NCI-H69 (cell line): Measurements from ENCODE around the gene BOD1.
"Not testable (repeated sequence)": the region's sequence is repeated elsewhere in the genome, so short reads cannot be mapped to it uniquely, and the experiment has no call there.

Experiments used
- DNase-seq: peaks from one replicate; lab custom pipeline; 2025; lab: John Stamatoyannopoulos, UW

The BOD1 gene

GRCh38 chr5:173615884-173616576 lies 420 bp downstream of the BOD1 start:
- DNase-seq: peak; percentile 85

GRCh38 chr5:173614591-173614990 lies 1.9 kb downstream of the BOD1 start:
- DNase-seq: peak; percentile 33

- DNase-seq: peak; percentile 9
Observed at GRCh38 chr5:173613433-173614159, 2.9 kb downstream of the BOD1 start.

GRCh38 chr5:173612948-173613347 lies 3.5 kb downstream of the BOD1 start:
- no peak for DNase-seq

GRCh38 chr5:173611706-173612105 lies 4.7 kb downstream of the BOD1 start:
- DNase-seq: no peak

- DNase-seq: no peak
Observed at GRCh38 chr5:173604141-173604540, 12.3 kb downstream of the BOD1 start.

GRCh38 chr5:173602423-173602822 lies 14.0 kb downstream of the BOD1 start:
- DNase-seq: no peak

- no peak for DNase-seq
Observed at GRCh38 chr5:173598686-173599085, 17.8 kb downstream of the BOD1 start.

- no peak for DNase-seq
Observed at GRCh38 chr5:173597304-173597703, 19.1 kb downstream of the BOD1 start.

GRCh38 chr5:173595841-173596240 lies 20.6 kb downstream of the BOD1 start:
- no peak for DNase-seq

- no peak for DNase-seq
Observed at GRCh38 chr5:173594061-173594460, 22.4 kb downstream of the BOD1 start.

GRCh38 chr5:173592050-173592669 lies 24.3 kb downstream of the BOD1 start:
- DNase-seq: peak; percentile 37

GRCh38 chr5:173591056-173591514 lies 25.4 kb downstream of the BOD1 start:
- DNase-seq: no peak

- no peak for DNase-seq
Observed at GRCh38 chr5:173590436-173591055, 25.9 kb downstream of the BOD1 start.

GRCh38 chr5:173586133-173586532 lies 30.3 kb downstream of the BOD1 start:
- DNase-seq: not testable (repeated sequence)

GRCh38 chr5:173583346-173583745 lies 33.1 kb downstream of the BOD1 start:
- no peak for DNase-seq

- DNase-seq: peak; percentile 90
Observed at GRCh38 chr5:173582216-173583111, 34.0 kb downstream of the BOD1 start.

GRCh38 chr5:173581408-173582215 lies 34.8 kb downstream of the BOD1 start:
- DNase-seq: peak; percentile 61

GRCh38 chr5:173578947-173579615 lies 37.4 kb downstream of the BOD1 start:
- no peak for DNase-seq

- DNase-seq: no peak
Observed at GRCh38 chr5:173577817-173578216, 38.6 kb downstream of the BOD1 start.
